ENCODE results near the gene C16orf74.

The C16orf74 gene

GRCh38 chr16:85774136-85774535 lies 23.2 kb upstream of the C16orf74 start:
- no peak for DNase-seq

DNA sequence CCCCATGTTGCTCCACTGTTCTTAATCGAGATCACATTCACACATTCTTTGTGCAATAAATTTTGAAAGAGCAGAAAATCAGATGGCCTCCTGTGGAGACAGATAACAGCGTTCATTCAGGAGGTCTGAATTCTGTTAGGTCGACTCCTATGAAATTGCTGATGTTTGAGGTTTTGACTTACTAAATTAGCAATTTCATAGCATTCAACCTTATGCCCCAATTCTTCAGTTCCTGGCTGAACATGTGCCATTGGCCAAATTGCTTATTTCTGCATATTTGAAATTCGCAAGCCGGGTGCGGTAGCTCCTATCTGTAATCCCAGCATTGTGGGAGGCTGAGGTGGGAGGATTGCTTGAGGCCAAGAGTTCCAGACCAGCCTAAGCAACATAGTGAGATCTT lies 22.1 kb upstream of the C16orf74 start:
- DNase-seq = no peak

- DNase-seq = no peak
These were observed 19.8 kb upstream of the C16orf74 start for GRCh38 chr16:85770741-85771140.

GRCh38 chr16:85768199-85768598 lies 17.3 kb upstream of the C16orf74 start:
- DNase-seq = no peak

- DNase-seq = no peak
These were observed 16.6 kb upstream of the C16orf74 start for GRCh38 chr16:85767531-85767930.

DNA sequence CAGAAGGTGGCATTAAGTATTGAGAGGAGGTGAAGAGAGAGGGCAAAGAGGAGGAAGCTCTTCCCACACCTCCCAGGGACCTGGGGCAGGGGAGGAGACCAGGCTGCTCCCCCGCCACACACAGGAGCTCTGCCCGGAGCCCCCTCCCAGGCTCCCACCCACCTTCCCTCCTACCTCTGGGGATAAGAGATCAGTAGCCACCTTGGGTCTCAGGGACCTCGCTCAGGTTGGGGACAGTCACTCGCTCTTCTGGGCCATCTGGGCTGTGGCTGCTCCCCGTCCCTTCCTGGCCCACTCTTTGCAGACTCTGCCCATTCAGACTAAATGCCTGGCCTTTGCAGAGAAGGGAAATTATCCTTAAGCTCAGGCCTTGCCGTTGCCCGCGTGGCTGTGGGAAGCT lies 14.9 kb upstream of the C16orf74 start:
- no peak for DNase-seq

- no peak for DNase-seq
These were observed 14.3 kb upstream of the C16orf74 start for GRCh38 chr16:85765211-85765610.

- no peak for DNase-seq
These were observed 12.7 kb upstream of the C16orf74 start for GRCh38 chr16:85763616-85764015.

GRCh38 chr16:85762970-85763369 lies 12.1 kb upstream of the C16orf74 start:
- no peak for DNase-seq

- no peak for DNase-seq
These were observed 11.0 kb upstream of the C16orf74 start for GRCh38 chr16:85761861-85762260.

- DNase-seq = peak; percentile 21 to 33
These were observed 8.9 kb upstream of the C16orf74 start for GRCh38 chr16:85759631-85760419.

DNA sequence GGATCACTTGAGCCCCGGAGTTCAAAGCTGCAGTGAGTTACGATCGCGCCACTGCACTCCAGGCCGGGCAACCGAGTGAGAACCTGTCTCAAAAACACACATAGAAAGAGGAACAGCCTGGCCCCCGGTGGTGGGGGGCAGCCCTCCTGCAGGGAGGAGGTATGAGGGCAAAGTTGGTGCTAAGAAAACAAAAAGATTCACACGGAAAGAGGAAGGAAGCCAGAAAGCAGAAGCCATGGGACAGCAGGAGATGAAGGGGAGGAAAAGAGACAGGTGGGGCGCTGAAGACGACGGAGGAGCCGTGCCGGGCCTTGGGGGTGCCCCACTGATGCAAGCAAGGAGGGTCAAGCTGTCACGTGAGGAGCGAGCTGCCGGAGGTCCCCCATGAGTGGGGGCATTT lies 8.2 kb upstream of the C16orf74 start:
- DNase-seq = no peak

DNA sequence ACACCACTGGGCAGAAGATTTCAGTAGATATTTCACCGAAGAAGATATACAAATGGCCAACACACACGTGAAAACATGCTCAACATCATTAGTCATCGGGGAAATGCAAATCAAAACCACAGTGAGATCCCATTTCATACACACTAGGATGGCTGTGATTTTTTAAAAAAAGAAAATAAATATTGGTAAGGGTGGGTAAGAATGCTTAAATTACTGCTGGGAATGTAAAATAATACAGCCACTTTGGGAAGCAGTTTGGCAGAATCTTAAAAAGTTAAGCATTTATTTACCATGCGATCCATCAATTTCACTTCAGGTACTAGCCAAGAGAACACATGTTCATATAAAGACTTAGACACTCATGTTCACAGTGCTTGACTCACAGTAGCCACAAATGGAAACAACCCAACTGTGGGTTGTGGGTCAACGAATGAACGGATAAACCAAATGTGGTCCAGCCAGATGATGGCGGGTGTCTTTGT lies 6.5 kb upstream of the C16orf74 start:
- DNase-seq = peak in 1 of 2 experiments; percentile 29

DNA sequence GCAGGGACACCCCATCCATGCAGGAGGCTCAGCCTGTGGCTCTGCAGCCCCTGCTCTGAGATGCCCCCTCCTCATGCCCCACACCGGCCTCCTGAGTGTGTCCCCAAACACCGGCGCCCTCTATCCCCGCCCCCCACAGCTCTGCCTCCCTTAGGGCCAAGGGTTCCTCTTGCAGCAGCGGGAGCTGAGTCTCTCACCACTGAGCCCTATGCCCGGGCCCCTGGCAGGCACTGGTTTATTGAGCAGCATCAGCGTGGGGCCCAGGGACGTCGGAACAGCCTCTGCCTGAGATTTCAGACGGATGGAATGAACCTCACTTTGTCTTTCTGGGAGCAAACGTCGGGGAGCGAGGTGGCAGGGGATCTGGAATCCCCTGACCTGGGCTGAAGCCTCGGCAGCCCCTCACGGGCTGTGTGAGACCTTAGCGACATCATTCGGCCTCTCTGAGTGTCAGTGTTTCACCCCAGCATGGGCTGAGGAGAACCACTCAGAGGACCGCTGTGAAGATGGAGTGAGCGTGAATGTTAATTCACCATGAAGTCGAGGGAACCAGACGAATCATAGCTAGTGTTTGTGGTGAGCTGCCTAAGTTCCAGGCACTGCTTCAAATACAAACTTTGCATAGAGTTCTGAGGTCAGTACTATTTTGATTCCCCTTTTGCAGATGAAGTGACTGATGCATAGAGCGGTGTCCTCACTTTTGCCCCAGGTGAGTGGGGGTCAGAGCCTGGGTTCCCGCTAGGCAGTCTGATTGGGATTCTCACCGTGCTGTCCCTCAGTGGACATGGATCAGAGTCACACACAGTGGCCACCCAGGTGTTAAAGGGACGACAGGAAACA lies 5.3 kb upstream of the C16orf74 start:
- DNase-seq = no peak

DNA sequence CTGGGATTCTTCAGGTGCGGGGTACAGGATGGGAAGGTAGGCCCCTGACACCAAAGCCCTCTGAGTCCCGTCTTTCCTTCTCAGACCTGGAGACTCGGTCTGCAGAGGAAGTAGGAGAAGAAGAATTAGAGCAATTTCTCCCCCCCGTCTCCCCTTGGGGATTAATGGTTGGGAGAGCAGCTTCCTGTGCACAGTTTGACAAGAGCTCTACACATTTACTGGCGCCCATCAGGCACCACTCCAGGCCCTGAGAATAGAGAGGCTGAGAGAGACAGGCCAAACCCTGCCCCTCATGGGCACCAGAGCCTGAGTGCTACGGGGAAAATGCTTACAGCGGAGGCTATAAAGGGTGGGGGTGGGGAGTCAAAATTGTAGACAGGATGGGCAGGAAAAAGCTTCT lies 3.5 kb upstream of the C16orf74 start:
- DNase-seq = no peak

- no peak for DNase-seq
These were observed 3.1 kb upstream of the C16orf74 start for GRCh38 chr16:85753976-85754375.

GRCh38 chr16:85753559-85753958 lies 2.7 kb upstream of the C16orf74 start:
- DNase-seq = no peak

DNA sequence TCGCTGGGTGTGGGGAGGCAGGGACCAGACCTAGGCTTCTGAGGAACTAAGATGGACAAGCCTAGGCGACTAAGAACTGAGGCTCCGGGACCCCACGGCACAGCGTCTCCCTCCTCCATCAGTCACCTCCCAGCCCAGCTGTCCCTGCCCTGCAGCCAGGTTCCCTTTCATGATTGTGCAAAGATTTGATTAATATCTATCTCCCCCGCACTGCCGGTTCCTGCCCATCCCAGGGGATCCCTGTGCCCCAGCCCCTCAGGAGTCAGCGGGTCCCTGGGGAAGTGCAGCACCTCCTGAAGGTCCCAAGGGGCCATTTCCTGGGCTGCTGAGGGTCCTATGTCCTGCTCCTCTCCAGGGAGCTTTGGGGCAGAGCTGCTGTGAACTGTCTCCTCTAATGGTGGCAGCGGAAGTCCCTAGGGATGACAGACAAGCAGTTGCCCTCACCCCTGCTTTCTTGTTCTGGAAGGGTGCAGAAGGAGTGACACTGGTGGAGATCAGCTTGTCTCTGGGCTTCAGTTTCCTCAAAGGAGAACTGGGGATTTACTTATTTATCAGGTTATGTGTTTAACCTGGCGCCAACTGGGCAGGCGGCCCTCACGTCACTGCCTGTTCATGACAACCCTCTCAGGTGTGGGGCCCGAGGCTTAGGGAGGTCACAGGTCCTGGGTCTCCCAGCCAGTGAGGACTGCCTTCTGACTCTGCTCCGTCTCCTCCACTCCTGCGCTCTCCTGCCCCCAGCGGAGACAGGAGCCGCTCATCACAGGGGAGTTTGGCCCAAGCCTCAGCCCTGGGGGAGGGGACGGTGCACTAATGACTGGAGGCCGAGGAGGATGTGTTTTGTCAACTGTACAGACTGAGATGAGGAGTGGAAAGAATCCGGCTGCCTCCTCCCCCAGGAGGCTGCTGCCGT lies 1.9 kb upstream of the C16orf74 start:
- DNase-seq = no peak

GRCh38 chr16:85751698-85752501 lies 1.0 kb upstream of the C16orf74 start:
- DNase-seq = no peak

DNA sequence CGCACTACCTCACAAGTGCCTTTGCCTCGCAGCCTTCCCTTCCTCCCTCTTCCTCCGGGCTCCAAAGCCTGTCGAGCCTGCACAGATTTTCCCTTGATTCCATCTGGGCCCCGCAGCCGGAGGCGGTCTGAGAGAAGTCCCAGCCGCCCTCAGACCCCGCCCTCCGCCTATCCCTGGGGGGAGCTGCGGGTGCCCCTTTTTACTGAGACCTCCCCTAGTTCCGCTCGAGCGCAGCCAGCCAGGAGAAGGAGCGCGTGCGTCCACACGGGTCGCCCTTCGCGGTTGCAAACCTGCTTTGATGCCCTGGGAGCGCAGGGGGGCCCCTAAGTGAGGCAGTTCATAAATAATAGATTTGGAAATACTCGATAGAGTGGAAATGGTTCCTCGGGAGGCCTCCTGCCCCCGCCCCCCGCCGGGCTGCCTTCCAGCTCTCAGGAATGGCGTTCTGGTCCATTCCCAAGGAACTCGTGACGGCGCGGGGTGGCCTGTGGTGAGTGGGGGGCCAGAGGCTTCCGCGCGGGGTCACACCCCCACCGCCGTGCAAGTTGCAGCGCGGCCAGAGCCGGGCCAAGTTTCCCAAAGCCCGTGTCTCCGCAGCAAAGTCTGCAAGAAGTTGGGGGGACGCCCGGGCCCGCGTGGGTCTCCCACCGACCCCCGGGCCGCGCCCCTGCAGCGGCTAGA lies 610 bp downstream of the C16orf74 start:
- DNase-seq = no peak

- DNase-seq = no peak
These were observed 1.1 kb downstream of the C16orf74 start for GRCh38 chr16:85749771-85750145.
